BE2C (cell line): ENCODE measurements around the gene PCDHAC1.
A peak's percentile ranks its signal among the peaks of the same experiment; 100 is the strongest.

Source experiments
- DNase-seq: peaks from one replicate; pipeline ENCODE4 v3.0.0-alpha.2; 2020
- H3K27me3 ChIP-seq: fragments of 250-450 bp; sonication (Bioruptor Pico); 2 replicates; pipeline ENCODE4 v1.5.1; 2020; ENCODE audit warnings: mild to moderate bottlenecking
- H3K36me3 ChIP-seq: fragments of 250-450 bp; sonication (Bioruptor Pico); 2 replicates; pipeline ENCODE4 v1.5.1; 2020; ENCODE audit warnings: mild to moderate bottlenecking
- H3K4me1 ChIP-seq: fragments of 250-450 bp; sonication (Bioruptor Pico); 2 replicates; pipeline ENCODE4 v1.5.1; 2020
- H3K4me3 ChIP-seq: 2 replicates; pipeline ENCODE4 v1.5.1; 2011; ENCODE audit warnings: low read depth, low read length
- H3K9me3 ChIP-seq: fragments of 250-450 bp; sonication (Bioruptor Pico); 2 replicates; pipeline ENCODE4 v1.5.1; 2020
- CTCF ChIP-seq: IDR thresholded peaks from 2 replicates; pipeline ENCODE4 v1.5.1; 2012; ENCODE audit warnings: mild to moderate bottlenecking, low read depth, low read length

Gene PCDHAC1

GRCh38 chr5:140883373-140883772 lies 42.7 kb upstream of the PCDHAC1 start:
- DNase-seq: no peak
- H3K27me3 ChIP-seq: no peaks in the 10 kb centered on the region
- TF ChIP-seq CTCF: no peak

GRCh38 chr5:140883927-140884697 lies 42.0 kb upstream of the PCDHAC1 start:
- no peak for DNase-seq
- no peaks in the 10 kb centered on the region for H3K36me3 ChIP-seq
- H3K4me1 ChIP-seq: no peaks in the 10 kb centered on the region
- H3K4me3 ChIP-seq: no peak overlapping the region
- no peaks in the 10 kb centered on the region for H3K9me3 ChIP-seq
- H3K27me3 ChIP-seq: no peaks in the 10 kb centered on the region
- TF ChIP-seq CTCF: no peak

More at GRCh38 chr5:140883373-140883772, 42.7 kb upstream of the PCDHAC1 start:
- Histone ChIP-seq H3K36me3 (no peaks in the 10 kb centered on the region), H3K9me3 (no peaks in the 10 kb centered on the region), H3K4me1 (no peaks in the 10 kb centered on the region), H3K4me3 (no peak overlapping the region)

- H3K36me3 ChIP-seq: no peaks in the 10 kb centered on the region
- no peaks in the 10 kb centered on the region for H3K27me3 ChIP-seq
- TF ChIP-seq CTCF: no peak
- no peak for DNase-seq
- H3K4me3 ChIP-seq: no peak overlapping the region
- no peaks in the 10 kb centered on the region; the same call in 1 of the 2 replicates for H3K9me3 ChIP-seq
- no peaks in the 10 kb centered on the region for H3K4me1 ChIP-seq
Measured at GRCh38 chr5:140916325-140916724, 9.8 kb upstream of the PCDHAC1 start.

- H3K4me1 ChIP-seq: no peaks in the 10 kb centered on the region
- H3K36me3 ChIP-seq: no peaks in the 10 kb centered on the region
- no peak for DNase-seq
- TF ChIP-seq CTCF: no peak
- no peaks in the 10 kb centered on the region for H3K9me3 ChIP-seq
- H3K4me3 ChIP-seq: no peak overlapping the region
- no peaks in the 10 kb centered on the region for H3K27me3 ChIP-seq
Measured at GRCh38 chr5:140923601-140924000, 2.5 kb upstream of the PCDHAC1 start.

GRCh38 chr5:140926443-140927227 lies 536 bp downstream of the PCDHAC1 start:
- Histone ChIP-seq H3K27me3 (no peaks in the 10 kb centered on the region), H3K4me1 (no peaks in the 10 kb centered on the region), H3K9me3 (no peaks in the 10 kb centered on the region), H3K36me3 (no peaks in the 10 kb centered on the region), H3K4me3 (peak overlapping the region; percentile 78)
- peak; percentile 88 for TF ChIP-seq CTCF
- peak; percentile 96 for DNase-seq

- TF ChIP-seq CTCF: no peak
- Histone ChIP-seq H3K9me3 (no peaks in the 10 kb centered on the region), H3K4me1 (no peaks in the 10 kb centered on the region), H3K27me3 (no peaks in the 10 kb centered on the region), H3K4me3 (peak overlapping the region; percentile 78), H3K36me3 (no peaks in the 10 kb centered on the region)
- peak; percentile 13 for DNase-seq
Measured at GRCh38 chr5:140927228-140927573, 1.1 kb downstream of the PCDHAC1 start.
